A549 (cell line): ENCODE measurements around the gene PCGF2. TPM values are rescaled to one million over a fixed set of nuclear protein-coding genes. Genes with fewer than 3 reads are reported as not detected.
"Not testable (repeated sequence)": the region's sequence is repeated elsewhere in the genome, so short reads cannot be mapped to it uniquely, and the experiment has no call there.

ENCODE experiments used
- ATAC-seq, 2 experiments: fragments of 200-7000 bp in 1 of 2; fragments of >200 bp in 1 of 2; cut with Nextera tagmentation in 1 of 2; cut with Tn5 transposase in 1 of 2; 3 replicates each; pipeline versions ENCODE4 v1.8.0 to v1.9.1; 2018 to 2020; ENCODE audit warnings: mild to moderate bottlenecking in 1 of 2, moderate library complexity in 1 of 2
- CTCF ChIA-PET: fragments of 300-600 bp; sonication (Branson Sonifier 250); formaldehyde crosslinking; extraction: SDS; loops from one replicate; lab custom pipeline; 2021; ENCODE audit warnings: antibody characterized with exemption, inconsistent platforms; lab: Yijun Ruan, JAX
- POLR2A ChIA-PET: fragments of 350-600 bp; formaldehyde crosslinking; extraction: SDS; loops from one replicate; lab custom pipeline; 2021; ENCODE audit warnings: antibody characterized with exemption, inconsistent platforms; lab: Yijun Ruan, JAX
- DNase-seq, 2 experiments: peaks; one replicate each; pipeline versions ENCODE4 v3.0.0 to v3.0.0-alpha.2; 2011 to 2016; ENCODE audit warnings: low read depth in 1 of 2, low spot score in 1 of 2
- FAIRE-seq: peaks from 2 replicates; lab custom pipeline; 2011; peaks lifted over from hg19 to GRCh38; lab: Jason Lieb, UNC
- H3K27ac ChIP-seq, 2 experiments: fragments of >200 bp; sonication (Bioruptor Twin); formaldehyde crosslinking; 3 replicates each; pipeline ENCODE4 v1.5.1; 2016 to 2017
- H3K4me1 ChIP-seq: fragments of >200 bp; sonication (Bioruptor Twin); formaldehyde crosslinking; 3 replicates; pipeline ENCODE4 v1.6.1; 2016
- H3K4me2 ChIP-seq: fragments of >200 bp; sonication (Bioruptor Twin); formaldehyde crosslinking; 3 replicates; pipeline ENCODE4 v1.6.1; 2016
- H3K4me3 ChIP-seq: fragments of >200 bp; sonication (Bioruptor Twin); formaldehyde crosslinking; 3 replicates; pipeline ENCODE4 v1.5.1; 2016
- H3K9me3 ChIP-seq: fragments of >200 bp; sonication (Bioruptor Twin); formaldehyde crosslinking; 3 replicates; pipeline ENCODE4 v1.6.1; 2016
- CBX8 ChIP-seq: fragments of 200-600 bp; sonication (generic); IDR thresholded peaks from 2 replicates; pipeline ENCODE4 v1.6.1; 2016
- CTCF ChIP-seq: fragments of >200 bp; sonication (Bioruptor Twin); formaldehyde crosslinking; IDR thresholded peaks from 3 replicates; pipeline ENCODE4 v1.5.1; 2016
- EHMT2 ChIP-seq: fragments of 200-600 bp; sonication (generic); IDR thresholded peaks from 2 replicates; pipeline ENCODE4 v1.6.1; 2016; ENCODE audit warnings: antibody characterized with exemption, low read depth, mild to moderate bottlenecking, moderate library complexity
- EP300 ChIP-seq, 2 experiments: fragments of >200 bp; sonication (Bioruptor Twin); formaldehyde crosslinking; IDR thresholded peaks; 2 replicates in 1 of 2; 3 replicates in 1 of 2; pipeline ENCODE4 v1.6.1; 2016 to 2017
- HDAC2 ChIP-seq: fragments of 200-600 bp; sonication (generic); IDR thresholded peaks from 2 replicates; pipeline ENCODE4 v1.6.1; 2016
- HES2 ChIP-seq: fragments of >200 bp; sonication (Bioruptor Twin); formaldehyde crosslinking; IDR thresholded peaks from 2 replicates; pipeline ENCODE4 v1.6.1; 2016
- KDM1A ChIP-seq: fragments of 200-600 bp; sonication (generic); IDR thresholded peaks from 2 replicates; pipeline ENCODE4 v1.6.1; 2016; ENCODE audit warnings: low read depth, mild to moderate bottlenecking
- MAFK ChIP-seq: fragments of 450-650 bp; IDR thresholded peaks from 2 replicates; pipeline ENCODE4 v1.6.1; 2014; ENCODE audit not compliant: partially characterized antibody
- NFE2L2 ChIP-seq: fragments of 150-350 bp; conservative IDR thresholded peaks from 2 replicates; pipeline ENCODE4 v1.6.1; 2014; ENCODE audit warnings: low read length
- NPAS2 ChIP-seq: fragments of 250-450 bp; sonication (Bioruptor Pico); IDR thresholded peaks from 2 replicates; pipeline ENCODE4 v1.8.0; 2022; ENCODE audit warnings: mild to moderate bottlenecking, moderate library complexity, borderline replicate concordance
- NR3C1 ChIP-seq: fragments of >200 bp; sonication (Bioruptor Twin); formaldehyde crosslinking; IDR thresholded peaks from 3 replicates; pipeline ENCODE4 v1.6.1; 2017
- POLR2A ChIP-seq: IDR thresholded peaks from 2 replicates; pipeline ENCODE4 v1.6.1; 2012; ENCODE audit warnings: mild to moderate bottlenecking, low read length
- RAD21 ChIP-seq, 2 experiments: fragments of >200 bp in 1 of 2; sonication (Bioruptor Twin) in 1 of 2; formaldehyde crosslinking in 1 of 2; IDR thresholded peaks in 1 of 2; conservative IDR thresholded peaks in 1 of 2; 2 replicates in 1 of 2; 3 replicates in 1 of 2; pipeline ENCODE4 v1.6.1; 2012 to 2018; ENCODE audit warnings: inconsistent platforms in 1 of 2
- RARB ChIP-seq: fragments of 250-450 bp; sonication (Bioruptor Pico); IDR thresholded peaks from 2 replicates; pipeline ENCODE4 v1.8.0; 2021; ENCODE audit warnings: mild to moderate bottlenecking, moderate library complexity
- RFX5 ChIP-seq: fragments of 450-650 bp; IDR thresholded peaks from 2 replicates; pipeline ENCODE4 v1.7.1; 2014; ENCODE audit warnings: antibody characterized with exemption, mild to moderate bottlenecking, moderate library complexity
- SMC3 ChIP-seq: fragments of >200 bp; sonication (Bioruptor Twin); formaldehyde crosslinking; IDR thresholded peaks from 3 replicates; pipeline ENCODE4 v1.6.1; 2018; ENCODE audit warnings: inconsistent platforms
- TFCP2L1 ChIP-seq: fragments of 250-450 bp; sonication (Bioruptor Pico); IDR thresholded peaks from 2 replicates; pipeline ENCODE4 v1.5.0; 2021; ENCODE audit warnings: mild to moderate bottlenecking
- TP53 ChIP-seq: fragments of 250-450 bp; sonication (Bioruptor Pico); IDR thresholded peaks from 2 replicates; pipeline ENCODE4 v1.5.0; 2021; ENCODE audit warnings: mild to moderate bottlenecking, moderate library complexity
- ZFP36 ChIP-seq: fragments of 450-650 bp; IDR thresholded peaks from 2 replicates; pipeline ENCODE4 v1.6.1; 2014; ENCODE audit warnings: borderline replicate concordance; ENCODE audit not compliant: partially characterized antibody
- WGBS: methylation state at CpG from one replicate; pipeline ENCODE4 v1.1.6; 2017; ENCODE audit errors: missing lambda C conversion rate; 5-methylcytosine and 5-hydroxymethylcytosine counted together
- polyA plus RNA-seq, 4 experiments: library from polyadenylated mRNA; depleted of rRNA in 3 of 4; stranded (reverse); fragments of >200 nt; fragmentation: RNase III in 1 of 4; extraction: RNeasy Plus Mini Kit Qiagen cat#74134 plus additional on column Dnase treatment in 1 of 4; gene quantifications; 2 replicates in 3 of 4; 3 replicates in 1 of 4; pipeline ENCODE4 v1.2.3, GENCODE V29; 2011 to 2017
- TF ChIP-seq, protein P1 (sequence below): IDR thresholded peaks from 2 replicates; pipeline ENCODE4 v1.6.1; 2012
- TF ChIP-seq, protein P2 (sequence below): IDR thresholded peaks from 2 replicates; pipeline ENCODE4 v1.6.1; 2012
- TF ChIP-seq, protein P3 (sequence below): fragments of >200 bp; sonication (Bioruptor Twin); formaldehyde crosslinking; IDR thresholded peaks from 3 replicates; pipeline ENCODE4 v1.6.1; 2016

PCGF2 gene
- polyA plus RNA-seq, 2 of the 4 experiments (the other 2 are of a cell fraction): 19.9 to 43.6 TPM

- TF ChIP-seq, protein P1, sequence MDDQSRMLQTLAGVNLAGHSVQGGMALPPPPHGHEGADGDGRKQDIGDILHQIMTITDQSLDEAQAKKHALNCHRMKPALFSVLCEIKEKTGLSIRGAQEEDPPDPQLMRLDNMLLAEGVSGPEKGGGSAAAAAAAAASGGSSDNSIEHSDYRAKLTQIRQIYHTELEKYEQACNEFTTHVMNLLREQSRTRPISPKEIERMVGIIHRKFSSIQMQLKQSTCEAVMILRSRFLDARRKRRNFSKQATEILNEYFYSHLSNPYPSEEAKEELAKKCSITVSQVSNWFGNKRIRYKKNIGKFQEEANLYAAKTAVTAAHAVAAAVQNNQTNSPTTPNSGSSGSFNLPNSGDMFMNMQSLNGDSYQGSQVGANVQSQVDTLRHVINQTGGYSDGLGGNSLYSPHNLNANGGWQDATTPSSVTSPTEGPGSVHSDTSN: 0 out of 2 replicates have a peak, but pooled peaks have one; percentile 18
- TF ChIP-seq, protein P2, sequence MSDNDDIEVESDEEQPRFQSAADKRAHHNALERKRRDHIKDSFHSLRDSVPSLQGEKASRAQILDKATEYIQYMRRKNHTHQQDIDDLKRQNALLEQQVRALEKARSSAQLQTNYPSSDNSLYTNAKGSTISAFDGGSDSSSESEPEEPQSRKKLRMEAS: no peak
- 45% methylated on average over 14 of the region's 14 CpGs for WGBS
- Histone ChIP-seq H3K27ac (peak overlapping the region; percentile 91 to 95), H3K4me1 (peaks cover 37% of the 10 kb centered on the region), H3K4me3 (peak overlapping the region; percentile 77), H3K9me3 (no peaks in the 10 kb centered on the region), H3K4me2 (peak overlapping the region; percentile 91)
- ChIA-PET POLR2A (no interaction called here), CTCF (interaction anchor here (0.5 to 5.6 kb wide), 16 partner anchors 7 to 424 kb away, joined by 3 to 56 read pairs (median 4); partner anchors contain the start of gene EPOP)
- DNase-seq (no peak), FAIRE-seq (no peak), ATAC-seq (no peak)
These were observed 18.7 kb downstream of the PCGF2 start for GRCh38 chr17:38729368-38729885.

DNA sequence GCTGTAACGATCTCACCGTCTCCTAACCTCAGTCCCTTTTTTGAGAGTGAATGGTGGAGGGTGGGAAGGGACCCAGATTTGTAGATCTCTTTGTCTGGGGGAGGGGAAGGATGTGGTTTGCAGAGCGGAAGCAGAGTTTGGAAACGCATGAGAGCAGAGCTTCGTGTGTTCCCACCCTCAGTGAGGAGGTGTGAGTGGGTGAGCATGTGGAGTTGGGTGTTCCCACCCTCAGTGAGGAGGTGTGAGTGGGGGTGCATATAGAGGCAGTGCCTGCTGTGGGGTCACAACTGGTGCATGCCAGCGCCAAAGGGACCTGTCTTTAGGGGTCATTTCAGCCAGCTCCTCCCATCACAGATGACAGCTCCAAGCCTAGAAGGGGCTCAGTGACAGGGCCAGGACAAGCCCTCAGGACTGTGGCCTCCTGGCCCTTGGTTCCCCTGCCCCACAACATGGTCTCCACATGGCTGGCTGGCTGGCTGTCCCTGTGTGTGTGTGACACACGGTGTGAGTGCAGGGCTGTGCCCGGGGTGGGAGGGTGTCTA, 19.8 kb downstream of the PCGF2 start:
- no peaks in the 10 kb centered on the region for H3K9me3 ChIP-seq
- no peak for DNase-seq
- 92% methylated on average over 8 of the region's 8 CpGs for WGBS
- H3K4me2 ChIP-seq: no peak overlapping the region
- no peak overlapping the region for H3K27ac ChIP-seq
- ChIA-PET CTCF (interaction anchor here (0.6 to 5.6 kb wide), 17 partner anchors 9 to 425 kb away, joined by 3 to 56 read pairs (median 4); partner anchors contain the start of genes EPOP and PSMB3), POLR2A (interaction anchor here (1.0 kb wide), 1 partner anchor 12 kb away, joined by 4 read pairs; no protein-coding TSS in a partner anchor)
- FAIRE-seq: no peak
- ATAC-seq: no peak
- peaks cover 27% of the 10 kb centered on the region for H3K4me1 ChIP-seq
- no peak for TF ChIP-seq HDAC2
- no peak for TF ChIP-seq EHMT2
- no peak overlapping the region for H3K4me3 ChIP-seq

DNA sequence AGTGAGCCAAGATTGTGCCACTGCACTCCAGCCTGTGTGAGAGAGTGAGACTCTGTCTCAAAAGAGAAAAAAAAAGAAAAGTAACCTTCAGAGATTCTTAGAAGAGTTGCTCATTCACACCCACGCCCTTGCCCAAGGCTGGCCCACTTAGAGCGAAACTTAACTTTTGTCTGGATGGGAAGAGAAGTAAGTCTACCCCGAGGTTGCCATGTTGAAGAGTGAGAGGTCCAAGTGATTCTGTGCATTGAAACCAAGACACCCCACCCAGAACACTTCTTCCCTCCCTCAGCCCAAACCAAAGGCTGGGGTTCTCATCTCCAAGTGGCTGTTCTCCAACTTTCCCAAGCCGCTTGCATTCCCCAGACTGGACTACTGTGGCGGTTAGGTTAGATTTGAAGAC, 20.4 kb downstream of the PCGF2 start:
- H3K4me3 ChIP-seq: no peak overlapping the region
- no peak overlapping the region for H3K4me2 ChIP-seq
- peaks cover 27% of the 10 kb centered on the region for H3K4me1 ChIP-seq
- FAIRE-seq (no peak), ATAC-seq (no peak), DNase-seq (no peak)
- H3K9me3 ChIP-seq: no peaks in the 10 kb centered on the region
- ChIA-PET CTCF (interaction anchor here (0.6 to 5.6 kb wide), 12 partner anchors 8 to 425 kb away, joined by 3 to 56 read pairs (median 4); partner anchors contain the start of genes EPOP and PSMB3), POLR2A (no interaction called here)
- TF ChIP-seq HES2 (no peak), EHMT2 (no peak), RARB (CRISPR knock-in tag) (no peak), SMC3 (no peak), MAFK (no peak), ZFP36 (no peak), NR3C1 (no peak), NFE2L2 (no peak), CBX8 (no peak), NPAS2 (CRISPR knock-in tag) (no peak), RAD21 (conservative IDR thresholded peaks at IDR 0.05 in 1 of 2, IDR thresholded peaks at IDR 0.05 in 1 of 2) (no peak), POLR2A (no peak), CTCF (no peak), TFCP2L1 (CRISPR knock-in tag) (no peak), KDM1A (no peak), TP53 (CRISPR knock-in tag) (no peak), RFX5 (no peak), EP300 (IDR thresholded peaks at IDR 0.05) (no peak)
- TF ChIP-seq, protein P3, sequence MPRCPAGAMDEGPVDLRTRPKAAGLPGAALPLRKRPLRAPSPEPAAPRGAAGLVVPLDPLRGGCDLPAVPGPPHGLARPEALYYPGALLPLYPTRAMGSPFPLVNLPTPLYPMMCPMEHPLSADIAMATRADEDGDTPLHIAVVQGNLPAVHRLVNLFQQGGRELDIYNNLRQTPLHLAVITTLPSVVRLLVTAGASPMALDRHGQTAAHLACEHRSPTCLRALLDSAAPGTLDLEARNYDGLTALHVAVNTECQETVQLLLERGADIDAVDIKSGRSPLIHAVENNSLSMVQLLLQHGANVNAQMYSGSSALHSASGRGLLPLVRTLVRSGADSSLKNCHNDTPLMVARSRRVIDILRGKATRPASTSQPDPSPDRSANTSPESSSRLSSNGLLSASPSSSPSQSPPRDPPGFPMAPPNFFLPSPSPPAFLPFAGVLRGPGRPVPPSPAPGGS: no peak
- TF ChIP-seq, protein P2: no peak
- 93% methylated on average over 5 of the region's 5 CpGs for WGBS
- no peak overlapping the region for H3K27ac ChIP-seq

DNA sequence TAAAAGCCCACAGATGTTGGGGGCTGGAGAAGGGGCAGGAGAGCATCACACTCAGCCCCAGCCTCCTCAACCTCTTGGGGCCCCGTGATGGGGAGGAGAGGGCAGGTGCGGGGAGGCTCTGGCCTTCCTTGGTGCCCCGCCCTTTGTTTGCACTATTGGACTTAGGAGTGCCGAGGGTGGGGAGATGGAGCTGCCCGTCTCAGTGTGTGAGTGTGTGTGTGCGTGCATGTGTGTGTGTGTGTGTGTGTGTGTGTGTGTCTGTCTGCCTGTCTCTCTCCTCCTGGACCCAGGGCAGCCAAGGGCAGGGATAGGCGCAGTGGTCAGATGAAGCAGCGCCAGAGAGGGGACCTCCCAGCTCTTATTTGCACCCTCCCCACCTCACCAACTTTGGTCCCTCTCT, 22.0 kb downstream of the PCGF2 start:
- ATAC-seq, POLR2A ChIA-PET, H3K27ac ChIP-seq, H3K4me2 ChIP-seq, FAIRE-seq, H3K9me3 ChIP-seq, H3K4me3 ChIP-seq: not testable (repeated sequence)
- peak in 1 of 2 experiments; percentile 66 for DNase-seq
- H3K4me1 ChIP-seq: peaks cover 14% of the 10 kb centered on the region
- 50% methylated on average over 8 of the region's 8 CpGs for WGBS
- CTCF ChIA-PET: interaction anchor here (1.1 to 2.0 kb wide), 5 partner anchors 9 to 58 kb away, joined by 3 to 14 read pairs (median 4); no protein-coding TSS in a partner anchor
